ENCODE data around the gene ATP2B3.

DNA sequence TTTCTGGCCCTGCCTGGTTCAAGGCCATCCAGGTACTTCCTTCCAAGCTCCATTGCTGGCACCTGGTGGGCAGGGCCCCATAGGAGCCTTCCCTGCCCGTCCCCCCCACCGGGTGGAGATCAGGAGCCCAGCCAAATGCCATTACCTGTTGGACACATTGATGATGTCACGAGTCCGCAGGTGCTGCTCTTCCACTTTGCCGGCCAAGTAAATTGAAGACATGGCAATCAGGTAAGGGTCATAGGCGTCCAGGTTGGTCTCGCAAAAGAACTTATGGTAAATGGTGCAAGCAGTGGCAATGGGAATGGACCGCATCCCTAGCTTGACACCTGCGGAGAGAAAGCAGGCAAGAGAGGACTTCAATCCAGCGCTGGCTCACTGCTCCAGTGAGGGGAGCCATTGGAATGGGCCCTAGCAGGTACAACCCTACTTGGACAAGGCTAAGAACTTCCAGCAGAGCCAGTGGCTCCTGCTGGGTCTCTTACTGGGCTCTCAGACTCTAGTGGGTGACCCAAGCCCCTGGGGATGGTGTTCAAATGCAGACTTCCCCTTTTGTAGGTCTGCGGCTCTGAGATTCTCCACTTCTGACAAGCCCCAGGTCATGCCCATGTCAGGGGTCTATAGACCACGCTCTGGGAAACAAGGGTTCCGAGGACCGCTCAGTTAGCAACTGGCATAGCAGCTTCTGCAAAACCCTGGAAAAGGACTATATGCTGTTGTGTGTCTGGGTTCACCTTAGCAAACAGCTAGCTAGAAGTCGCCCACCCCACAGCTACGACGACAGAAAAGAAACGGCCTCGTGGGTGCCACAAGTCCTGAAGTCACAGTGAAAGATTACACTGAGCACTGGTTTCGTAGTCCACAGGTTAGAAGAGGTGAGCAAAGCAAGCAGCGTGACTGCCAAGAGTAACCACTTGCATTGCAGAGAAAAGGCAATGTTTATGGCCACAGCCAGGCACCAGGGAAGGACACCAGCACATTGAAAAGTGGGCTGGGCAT, 78.7 kb downstream of the ATP2B3 start:
- TF ChIP-seq, protein P1, sequence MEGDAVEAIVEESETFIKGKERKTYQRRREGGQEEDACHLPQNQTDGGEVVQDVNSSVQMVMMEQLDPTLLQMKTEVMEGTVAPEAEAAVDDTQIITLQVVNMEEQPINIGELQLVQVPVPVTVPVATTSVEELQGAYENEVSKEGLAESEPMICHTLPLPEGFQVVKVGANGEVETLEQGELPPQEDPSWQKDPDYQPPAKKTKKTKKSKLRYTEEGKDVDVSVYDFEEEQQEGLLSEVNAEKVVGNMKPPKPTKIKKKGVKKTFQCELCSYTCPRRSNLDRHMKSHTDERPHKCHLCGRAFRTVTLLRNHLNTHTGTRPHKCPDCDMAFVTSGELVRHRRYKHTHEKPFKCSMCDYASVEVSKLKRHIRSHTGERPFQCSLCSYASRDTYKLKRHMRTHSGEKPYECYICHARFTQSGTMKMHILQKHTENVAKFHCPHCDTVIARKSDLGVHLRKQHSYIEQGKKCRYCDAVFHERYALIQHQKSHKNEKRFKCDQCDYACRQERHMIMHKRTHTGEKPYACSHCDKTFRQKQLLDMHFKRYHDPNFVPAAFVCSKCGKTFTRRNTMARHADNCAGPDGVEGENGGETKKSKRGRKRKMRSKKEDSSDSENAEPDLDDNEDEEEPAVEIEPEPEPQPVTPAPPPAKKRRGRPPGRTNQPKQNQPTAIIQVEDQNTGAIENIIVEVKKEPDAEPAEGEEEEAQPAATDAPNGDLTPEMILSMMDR (conservative IDR thresholded peaks at IDR 0.05; ENCODE audit: low read depth, low read length) = no peak
- TF ChIP-seq POLR2A (IDR thresholded peaks at IDR 0.05; ENCODE audit: low read depth, low read length) (no peak), BHLHE40 (IDR thresholded peaks at IDR 0.05; ENCODE audit: low read depth, low read length) (no peak), SMC3 (IDR thresholded peaks at IDR 0.05; ENCODE audit: low read depth, low read length) (no peak), CEBPB (IDR thresholded peaks at IDR 0.05; ENCODE audit: low read depth, low read length) (no peak), RFX5 (IDR thresholded peaks at IDR 0.05; ENCODE audit: low read depth, low read length) (no peak), RCOR1 (IDR thresholded peaks at IDR 0.05; ENCODE audit: insufficient replicate concordance, low read length) (no peak), MXI1 (IDR thresholded peaks at IDR 0.05; ENCODE audit: borderline replicate concordance, low read depth, low read length) (no peak), MAZ (IDR thresholded peaks at IDR 0.05; ENCODE audit: borderline replicate concordance, low read depth, low read length) (no peak), MAFK (IDR thresholded peaks at IDR 0.05; ENCODE audit: low read depth, low read length) (no peak)
- TF ChIP-seq, protein P2, sequence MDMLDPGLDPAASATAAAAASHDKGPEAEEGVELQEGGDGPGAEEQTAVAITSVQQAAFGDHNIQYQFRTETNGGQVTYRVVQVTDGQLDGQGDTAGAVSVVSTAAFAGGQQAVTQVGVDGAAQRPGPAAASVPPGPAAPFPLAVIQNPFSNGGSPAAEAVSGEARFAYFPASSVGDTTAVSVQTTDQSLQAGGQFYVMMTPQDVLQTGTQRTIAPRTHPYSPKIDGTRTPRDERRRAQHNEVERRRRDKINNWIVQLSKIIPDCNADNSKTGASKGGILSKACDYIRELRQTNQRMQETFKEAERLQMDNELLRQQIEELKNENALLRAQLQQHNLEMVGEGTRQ (IDR thresholded peaks at IDR 0.05; ENCODE audit: low read depth, low read length) = no peak
- TF ChIP-seq, protein P3, sequence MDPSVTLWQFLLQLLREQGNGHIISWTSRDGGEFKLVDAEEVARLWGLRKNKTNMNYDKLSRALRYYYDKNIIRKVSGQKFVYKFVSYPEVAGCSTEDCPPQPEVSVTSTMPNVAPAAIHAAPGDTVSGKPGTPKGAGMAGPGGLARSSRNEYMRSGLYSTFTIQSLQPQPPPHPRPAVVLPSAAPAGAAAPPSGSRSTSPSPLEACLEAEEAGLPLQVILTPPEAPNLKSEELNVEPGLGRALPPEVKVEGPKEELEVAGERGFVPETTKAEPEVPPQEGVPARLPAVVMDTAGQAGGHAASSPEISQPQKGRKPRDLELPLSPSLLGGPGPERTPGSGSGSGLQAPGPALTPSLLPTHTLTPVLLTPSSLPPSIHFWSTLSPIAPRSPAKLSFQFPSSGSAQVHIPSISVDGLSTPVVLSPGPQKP (IDR thresholded peaks at IDR 0.05; ENCODE audit: borderline replicate concordance, low read depth, low read length) = no peak
